OCI-LY1 (cell line): ENCODE data around the gene DMC1.
"Not testable (repeated sequence)": the region's sequence is repeated elsewhere in the genome, so short reads cannot be mapped to it uniquely, and the experiment has no call there.

Source experiments
- H2AFZ ChIP-seq: fragments of 200-600 bp; sonication (generic), shearing (Covaris generic); 2 replicates; pipeline ENCODE4 v1.6.0; 2014; ENCODE audit warnings: antibody characterized with exemption, mild to moderate bottlenecking, low read length
- H3F3A ChIP-seq: fragments of 200-600 bp; sonication (generic), shearing (Covaris generic); 2 replicates; pipeline ENCODE4 v1.6.0; 2014; ENCODE audit warnings: mild to moderate bottlenecking, antibody characterized with exemption, low read length, moderate library complexity; ENCODE audit not compliant: insufficient read depth
- H3K27ac ChIP-seq: fragments of 200-600 bp; sonication (generic); 2 replicates; pipeline ENCODE4 v1.5.1; 2014; ENCODE audit warnings: low read length, mixed run types, mild to moderate bottlenecking, low read depth; ENCODE audit not compliant: poor library complexity, severe bottlenecking
- H3K27me3 ChIP-seq: fragments of 200-600 bp; sonication (generic); 2 replicates; pipeline ENCODE4 v1.6.0; 2014; ENCODE audit warnings: antibody characterized with exemption, mild to moderate bottlenecking, low read length, moderate library complexity; ENCODE audit not compliant: insufficient read depth
- H3K36me3 ChIP-seq: fragments of 200-600 bp; sonication (generic); 2 replicates; pipeline ENCODE4 v1.6.1; 2014; ENCODE audit warnings: mild to moderate bottlenecking, antibody characterized with exemption, low read length, moderate library complexity, mixed read lengths; ENCODE audit not compliant: insufficient read depth
- H3K4me1 ChIP-seq: fragments of 200-600 bp; sonication (generic); 2 replicates; pipeline ENCODE4 v1.5.1; 2014; ENCODE audit warnings: mild to moderate bottlenecking, low read length, moderate library complexity; ENCODE audit not compliant: insufficient read depth, severe bottlenecking
- H3K4me2 ChIP-seq: fragments of 200-600 bp; sonication (generic), shearing (Covaris generic); 2 replicates; pipeline ENCODE4 v1.6.1; 2014; ENCODE audit warnings: low read length
- H3K4me3 ChIP-seq: fragments of 200-600 bp; sonication (generic); 2 replicates; pipeline ENCODE4 v1.5.1; 2014; ENCODE audit warnings: low read length, low read depth, mild to moderate bottlenecking, mixed read lengths; ENCODE audit not compliant: poor library complexity, severe bottlenecking
- H3K79me2 ChIP-seq: fragments of 200-600 bp; shearing (Covaris generic); 2 replicates; pipeline ENCODE4 v1.6.1; 2016; ENCODE audit warnings: mixed run types, low read length, mixed read lengths; ENCODE audit not compliant: insufficient read depth
- H3K9ac ChIP-seq: fragments of 200-600 bp; sonication (generic), shearing (Covaris generic); 2 replicates; pipeline ENCODE4 v1.6.1; 2014; ENCODE audit warnings: mild to moderate bottlenecking, low read length, mixed read lengths
- H3K9me2 ChIP-seq: fragments of 200-600 bp; sonication (generic), shearing (Covaris generic); 2 replicates; pipeline ENCODE4 v1.6.1; 2014; ENCODE audit warnings: low read depth, mild to moderate bottlenecking, low read length, mixed read lengths
- H3K9me3 ChIP-seq: fragments of 200-600 bp; shearing (Covaris generic); 2 replicates; pipeline ENCODE4 v1.6.1; 2014; ENCODE audit warnings: low read length, mixed read lengths
- H4K20me1 ChIP-seq: fragments of 200-600 bp; sonication (generic), shearing (Covaris generic); 2 replicates; pipeline ENCODE4 v1.6.0; 2016; ENCODE audit warnings: mild to moderate bottlenecking, low read length; ENCODE audit not compliant: insufficient read depth
- EZH2 ChIP-seq: fragments of 200-600 bp; sonication (generic), shearing (Covaris generic); IDR thresholded peaks from 2 replicates; pipeline ENCODE4 v1.8.0; 2017; ENCODE audit warnings: borderline replicate concordance, mixed run types, mild to moderate bottlenecking, antibody characterized with exemption, low read length, moderate library complexity, mixed read lengths
- TF ChIP-seq, protein P1 (sequence below): fragments of 200-600 bp; sonication (generic), shearing (Covaris generic); IDR thresholded peaks from 2 replicates; pipeline ENCODE4 v1.5.1; 2017; ENCODE audit warnings: mild to moderate bottlenecking, antibody characterized with exemption, low read length, moderate library complexity, mixed read lengths

The DMC1 gene

DNA sequence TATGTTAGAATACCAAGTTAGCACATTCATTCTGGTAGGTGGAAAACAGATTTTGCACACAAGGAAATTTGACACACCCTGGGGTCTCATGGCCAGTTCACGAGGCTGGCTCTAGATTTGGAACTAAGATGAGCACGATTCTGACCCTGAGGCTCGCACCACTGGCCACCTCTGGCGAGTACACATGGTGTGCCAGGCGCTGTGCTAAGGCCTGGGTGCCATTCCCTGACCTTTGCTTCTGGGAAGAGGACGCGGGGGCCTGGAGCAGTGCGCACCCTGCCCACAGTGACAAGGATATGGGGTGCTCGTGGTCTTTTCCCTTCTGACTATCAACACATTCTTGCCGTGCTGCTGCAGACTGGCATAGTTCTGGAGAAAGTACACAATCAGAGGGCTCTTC, 29.5 kb upstream of the DMC1 start:
- Histone ChIP-seq H3K4me2 (no peak overlapping the region), H2AFZ (no peak overlapping the region), H4K20me1 (no peaks in the 10 kb centered on the region), H3K27me3 (no peaks in the 10 kb centered on the region; the same call in 1 of the 2 replicates), H3K9me2 (no peaks in the 10 kb centered on the region), H3K9me3 (no peaks in the 10 kb centered on the region), H3K4me1 (no peaks in the 10 kb centered on the region), H3K36me3 (no peaks in the 10 kb centered on the region), H3K4me3 (no peak overlapping the region), H3K9ac (no peak overlapping the region), H3K79me2 (no peaks in the 10 kb centered on the region), H3K27ac (no peak overlapping the region), H3F3A (no peaks in the 10 kb centered on the region)
- no peak for TF ChIP-seq EZH2
- TF ChIP-seq, protein P1, sequence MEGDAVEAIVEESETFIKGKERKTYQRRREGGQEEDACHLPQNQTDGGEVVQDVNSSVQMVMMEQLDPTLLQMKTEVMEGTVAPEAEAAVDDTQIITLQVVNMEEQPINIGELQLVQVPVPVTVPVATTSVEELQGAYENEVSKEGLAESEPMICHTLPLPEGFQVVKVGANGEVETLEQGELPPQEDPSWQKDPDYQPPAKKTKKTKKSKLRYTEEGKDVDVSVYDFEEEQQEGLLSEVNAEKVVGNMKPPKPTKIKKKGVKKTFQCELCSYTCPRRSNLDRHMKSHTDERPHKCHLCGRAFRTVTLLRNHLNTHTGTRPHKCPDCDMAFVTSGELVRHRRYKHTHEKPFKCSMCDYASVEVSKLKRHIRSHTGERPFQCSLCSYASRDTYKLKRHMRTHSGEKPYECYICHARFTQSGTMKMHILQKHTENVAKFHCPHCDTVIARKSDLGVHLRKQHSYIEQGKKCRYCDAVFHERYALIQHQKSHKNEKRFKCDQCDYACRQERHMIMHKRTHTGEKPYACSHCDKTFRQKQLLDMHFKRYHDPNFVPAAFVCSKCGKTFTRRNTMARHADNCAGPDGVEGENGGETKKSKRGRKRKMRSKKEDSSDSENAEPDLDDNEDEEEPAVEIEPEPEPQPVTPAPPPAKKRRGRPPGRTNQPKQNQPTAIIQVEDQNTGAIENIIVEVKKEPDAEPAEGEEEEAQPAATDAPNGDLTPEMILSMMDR: no peak

DNA sequence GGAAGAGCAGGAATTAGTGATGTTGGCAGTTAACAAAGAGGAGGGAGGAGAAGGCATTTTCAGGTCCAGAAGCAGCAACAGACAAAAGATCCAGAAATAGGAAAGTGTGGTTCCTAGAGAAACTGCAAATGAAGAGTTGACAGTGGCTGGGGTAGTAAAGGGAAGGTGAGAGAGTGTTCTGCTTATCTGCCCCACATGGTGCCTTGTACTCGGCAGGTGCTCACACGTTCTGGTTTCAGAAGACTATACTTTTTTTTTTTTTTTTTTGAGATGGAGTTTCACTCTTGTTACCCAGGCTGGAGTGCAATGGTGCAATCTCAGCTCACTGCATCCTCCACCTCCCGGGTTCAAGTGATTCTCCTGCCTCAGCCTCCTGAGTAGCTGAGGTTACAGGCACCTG, 12.9 kb upstream of the DMC1 start:
- H3K9ac ChIP-seq, H3K4me3 ChIP-seq, H3F3A ChIP-seq, H2AFZ ChIP-seq, H3K27me3 ChIP-seq, H3K36me3 ChIP-seq, H3K9me3 ChIP-seq, H3K4me2 ChIP-seq, H3K27ac ChIP-seq, H3K9me2 ChIP-seq, H3K4me1 ChIP-seq, H4K20me1 ChIP-seq, H3K79me2 ChIP-seq: not testable (repeated sequence)

DNA sequence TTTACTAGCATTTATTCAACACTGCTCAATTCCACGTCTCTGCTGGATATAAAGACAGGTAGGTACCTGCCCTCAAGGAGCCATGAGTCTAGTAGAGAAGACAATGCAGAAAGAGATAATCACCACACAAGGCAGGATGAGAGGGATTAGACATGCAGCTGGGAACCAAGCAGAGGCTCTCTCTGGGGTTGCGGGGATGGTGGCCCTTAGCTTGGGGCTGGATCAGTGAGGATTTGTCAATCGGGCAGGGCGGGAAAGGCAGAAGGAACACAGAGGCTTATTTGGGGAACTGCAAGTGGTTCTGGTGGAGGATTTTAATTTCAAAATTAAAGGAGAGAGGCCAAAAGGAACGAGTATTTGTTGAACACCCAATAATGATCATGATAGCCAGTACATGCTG, 8.5 kb upstream of the DMC1 start:
- Histone ChIP-seq H4K20me1 (no peaks in the 10 kb centered on the region), H3K36me3 (no peaks in the 10 kb centered on the region), H3K4me2 (no peak overlapping the region), H3K27me3 (no peaks in the 10 kb centered on the region), H3K9me2 (no peaks in the 10 kb centered on the region), H3K79me2 (no peaks in the 10 kb centered on the region), H3K4me3 (no peak overlapping the region), H3K9ac (no peak overlapping the region), H3K27ac (no peak overlapping the region), H3F3A (no peaks in the 10 kb centered on the region), H3K9me3 (no peaks in the 10 kb centered on the region), H2AFZ (no peak overlapping the region), H3K4me1 (no peaks in the 10 kb centered on the region)
- no peak for TF ChIP-seq EZH2
- TF ChIP-seq, protein P1: no peak

DNA sequence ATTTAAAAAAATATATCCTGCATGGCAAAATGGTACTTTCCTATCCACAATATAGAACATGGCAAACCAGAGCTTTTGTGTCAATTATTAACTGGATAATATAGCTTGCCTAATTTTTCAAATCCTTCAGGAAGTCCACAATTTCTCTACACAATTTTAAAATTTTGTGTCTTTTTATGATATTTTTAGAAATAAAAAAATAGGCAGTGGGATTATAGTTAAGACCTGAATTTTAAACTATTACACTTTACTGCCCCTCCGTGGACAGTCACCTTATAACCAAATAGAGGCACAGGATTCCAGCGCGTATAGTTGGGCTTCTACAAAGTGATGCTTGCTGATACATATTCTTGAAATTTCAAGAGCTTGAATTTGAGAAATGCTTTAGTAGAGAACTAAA, 2.1 kb upstream of the DMC1 start:
- Histone ChIP-seq H3K4me3 (no peak overlapping the region), H3K9ac (no peak overlapping the region), H3K9me2 (no peaks in the 10 kb centered on the region), H3K4me2 (no peak overlapping the region), H3K27ac (no peak overlapping the region), H3F3A (peaks cover 8% of the 10 kb centered on the region; the same call in 1 of the 2 replicates), H3K27me3 (no peaks in the 10 kb centered on the region), H2AFZ (no peak overlapping the region), H3K9me3 (no peaks in the 10 kb centered on the region), H3K4me1 (peaks cover 21% of the 10 kb centered on the region), H4K20me1 (no peaks in the 10 kb centered on the region), H3K36me3 (no peaks in the 10 kb centered on the region), H3K79me2 (no peaks in the 10 kb centered on the region)
- TF ChIP-seq EZH2: no peak
- TF ChIP-seq, protein P1: peak; percentile 70
